Tibial artery (tissue), 4 donors: ENCODE data around the gene ACADVL.

Experiments
- DNase-seq, 2 donors: peaks; one replicate each; pipeline ENCODE4 v3.0.0-alpha.2; 2019
- H3K27ac ChIP-seq, 2 donors: fragments of 200-600 bp; sonication (generic) in 1 of 2; 1 replicate in 1 of 2; 2 replicates in 1 of 2; pipeline ENCODE4 v1.5.1; 2018 to 2019; ENCODE audit warnings: mild to moderate bottlenecking in 1 of 2
- H3K27me3 ChIP-seq, 2 donors: fragments of 200-600 bp; sonication (generic) in 1 of 2; one replicate each; pipeline versions ENCODE4 v1.5.1 to v1.6.0; 2016 to 2019
- H3K36me3 ChIP-seq, 3 donors: fragments of 200-600 bp; sonication (generic) in 2 of 3; one replicate each; pipeline ENCODE4 v1.5.1; 2016 to 2019; ENCODE audit warnings: mild to moderate bottlenecking in 2 of 3
- H3K4me1 ChIP-seq, 4 donors: fragments of 200-600 bp; sonication (generic) in 2 of 4; 1 replicate in 3 of 4; 2 replicates in 1 of 4; pipeline ENCODE4 v1.5.1; 2016 to 2019
- H3K4me3 ChIP-seq, 2 donors: fragments of 200-600 bp; sonication (generic) in 1 of 2; 1 replicate in 1 of 2; 2 replicates in 1 of 2; pipeline ENCODE4 v1.5.1; 2018 to 2019; ENCODE audit warnings: mild to moderate bottlenecking in 2 of 2
- H3K9me3 ChIP-seq, 3 donors: fragments of 200-600 bp; sonication (generic) in 1 of 3; one replicate each; pipeline ENCODE4 v1.5.1; 2016 to 2019
- intact Hi-C: fragments of 100-400 bp; cut with DNase I; formaldehyde crosslinking; loops from one replicate; pipeline ENCODE4 v1.15.0; 2023; ENCODE audit warnings: low total_unique reads
- TF ChIP-seq, protein P1 (sequence below), 2 experiments: fragments of 200-600 bp in 1 of 2; fragments of 450-650 bp in 1 of 2; IDR thresholded peaks; one replicate each; pipeline ENCODE4 v1.5.1; 2017 to 2019; ENCODE audit warnings: antibody characterized with exemption in 2 of 2, mild to moderate bottlenecking in 1 of 2, moderate library complexity in 1 of 2

The ACADVL gene

GRCh38 chr17:7176107-7176840 lies 43.5 kb upstream of the ACADVL start:
- no peaks in the 10 kb centered on the region for H3K9me3 ChIP-seq
- H3K4me1 ChIP-seq, result peaks cover 0 to 15% (median 12%) of the 10 kb centered on the region in 4 donors
- peaks cover 0 to 64% of the 10 kb centered on the region in 2 donors for H3K27me3 ChIP-seq
- H3K36me3 ChIP-seq, result no peaks in the 10 kb centered on the region
- TF ChIP-seq, protein P1, sequence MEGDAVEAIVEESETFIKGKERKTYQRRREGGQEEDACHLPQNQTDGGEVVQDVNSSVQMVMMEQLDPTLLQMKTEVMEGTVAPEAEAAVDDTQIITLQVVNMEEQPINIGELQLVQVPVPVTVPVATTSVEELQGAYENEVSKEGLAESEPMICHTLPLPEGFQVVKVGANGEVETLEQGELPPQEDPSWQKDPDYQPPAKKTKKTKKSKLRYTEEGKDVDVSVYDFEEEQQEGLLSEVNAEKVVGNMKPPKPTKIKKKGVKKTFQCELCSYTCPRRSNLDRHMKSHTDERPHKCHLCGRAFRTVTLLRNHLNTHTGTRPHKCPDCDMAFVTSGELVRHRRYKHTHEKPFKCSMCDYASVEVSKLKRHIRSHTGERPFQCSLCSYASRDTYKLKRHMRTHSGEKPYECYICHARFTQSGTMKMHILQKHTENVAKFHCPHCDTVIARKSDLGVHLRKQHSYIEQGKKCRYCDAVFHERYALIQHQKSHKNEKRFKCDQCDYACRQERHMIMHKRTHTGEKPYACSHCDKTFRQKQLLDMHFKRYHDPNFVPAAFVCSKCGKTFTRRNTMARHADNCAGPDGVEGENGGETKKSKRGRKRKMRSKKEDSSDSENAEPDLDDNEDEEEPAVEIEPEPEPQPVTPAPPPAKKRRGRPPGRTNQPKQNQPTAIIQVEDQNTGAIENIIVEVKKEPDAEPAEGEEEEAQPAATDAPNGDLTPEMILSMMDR (IDR thresholded peaks at IDR 0.05), result no peak
- H3K27ac ChIP-seq, result no peak overlapping the region
- intact Hi-C loops, result no loop called here
- no peak overlapping the region for H3K4me3 ChIP-seq
- DNase-seq, result no peak

GRCh38 chr17:7176841-7177190 lies 42.9 kb upstream of the ACADVL start:
- DNase-seq, result no peak
- Histone ChIP-seq H3K27ac (no peak overlapping the region), H3K36me3 (no peaks in the 10 kb centered on the region), H3K4me3 (no peak overlapping the region), H3K4me1 (peaks cover 0 to 15% (median 12%) of the 10 kb centered on the region in 4 donors), H3K9me3 (no peaks in the 10 kb centered on the region), H3K27me3 (peaks cover 0 to 64% of the 10 kb centered on the region in 2 donors)
- TF ChIP-seq, protein P1 (IDR thresholded peaks at IDR 0.05), result no peak
- intact Hi-C loops, result no loop called here

DNA sequence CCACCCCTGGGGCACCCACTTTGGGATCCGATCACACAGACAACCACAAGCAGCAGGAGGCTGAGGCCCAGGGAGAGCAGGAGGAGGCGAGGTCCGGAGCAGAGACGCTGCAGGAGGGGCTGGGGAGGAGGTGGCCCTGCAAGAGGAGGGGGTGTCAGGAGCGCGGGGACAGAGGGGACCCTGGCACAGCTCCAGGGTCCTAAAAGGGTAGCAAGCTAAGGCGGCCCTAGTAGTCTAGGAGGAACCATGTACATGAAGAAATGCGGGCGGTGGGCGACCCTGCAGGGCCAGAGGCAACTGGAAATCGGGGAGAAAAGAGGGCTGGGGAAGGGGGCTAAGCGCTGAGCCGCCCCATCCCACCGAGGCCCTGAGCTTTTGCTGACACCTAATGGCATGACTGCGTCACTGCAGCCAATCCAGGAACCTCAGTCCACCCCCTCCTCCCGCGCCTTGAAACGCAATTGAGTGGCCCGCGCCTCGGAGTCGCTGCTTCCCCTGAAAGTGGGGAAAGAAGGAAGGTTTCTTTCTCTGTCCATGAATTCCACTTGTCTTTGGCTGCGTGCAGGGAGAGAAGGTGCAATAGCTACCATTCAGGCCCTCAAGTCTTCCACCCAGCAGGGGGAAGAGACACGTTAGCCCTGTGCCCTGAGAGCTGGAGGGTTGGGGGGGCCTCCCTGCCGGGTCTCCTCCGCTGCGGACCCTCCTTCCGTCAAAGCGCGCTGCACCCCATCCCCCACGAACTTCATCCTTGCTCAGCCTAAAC lies 42.4 kb upstream of the ACADVL start:
- no peak overlapping the region for H3K27ac ChIP-seq
- peak; percentile 45 to 74 for DNase-seq
- TF ChIP-seq, protein P1 (IDR thresholded peaks at IDR 0.05), result peak; percentile 56 to 86
- peak overlapping the region in 1 of 2 donors; percentile 15 for H3K4me3 ChIP-seq
- intact Hi-C loops, result no loop called here
- no peaks in the 10 kb centered on the region for H3K9me3 ChIP-seq
- H3K27me3 ChIP-seq, result peaks cover 0 to 64% of the 10 kb centered on the region in 2 donors
- H3K36me3 ChIP-seq, result no peaks in the 10 kb centered on the region
- peaks cover 0 to 15% (median 12%) of the 10 kb centered on the region in 4 donors for H3K4me1 ChIP-seq

DNA sequence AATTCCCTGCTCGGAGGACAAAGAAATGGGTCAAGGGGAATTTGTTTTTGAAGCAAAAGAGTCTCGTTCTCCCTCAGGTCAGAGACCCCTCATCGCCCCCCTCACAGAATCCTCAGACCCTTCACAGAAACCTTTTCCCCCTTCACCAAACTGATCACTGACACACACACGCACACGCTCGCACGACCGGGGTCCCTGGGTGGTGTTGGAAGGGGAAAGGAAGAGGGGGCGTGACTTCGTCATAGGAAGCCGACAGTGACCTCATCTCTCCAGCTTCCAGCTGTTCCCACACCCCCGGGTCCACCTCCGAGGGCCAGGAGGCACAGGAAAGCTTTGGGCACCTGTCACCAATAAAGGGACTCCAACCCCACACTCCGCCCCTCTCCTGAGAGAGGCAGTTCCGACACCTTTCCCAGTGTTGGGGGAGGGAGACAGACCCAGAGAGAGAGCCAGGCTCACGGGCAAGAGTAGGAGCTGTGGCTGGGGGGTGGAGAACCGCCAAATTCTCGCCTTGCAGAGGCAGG lies 41.7 kb upstream of the ACADVL start:
- peaks cover 0 to 15% (median 12%) of the 10 kb centered on the region in 4 donors for H3K4me1 ChIP-seq
- peak overlapping the region in 1 of 2 donors; percentile 15 for H3K4me3 ChIP-seq
- H3K27me3 ChIP-seq, result peaks cover 0 to 64% of the 10 kb centered on the region in 2 donors
- H3K36me3 ChIP-seq, result no peaks in the 10 kb centered on the region
- H3K9me3 ChIP-seq, result no peaks in the 10 kb centered on the region
- intact Hi-C loops, result no loop called here
- H3K27ac ChIP-seq, result no peak overlapping the region
- DNase-seq, result no peak
- TF ChIP-seq, protein P1 (IDR thresholded peaks at IDR 0.05), result no peak

GRCh38 chr17:7178973-7179316 lies 40.8 kb upstream of the ACADVL start:
- Histone ChIP-seq H3K27ac (no peak overlapping the region), H3K36me3 (no peaks in the 10 kb centered on the region), H3K4me3 (no peak overlapping the region), H3K9me3 (no peaks in the 10 kb centered on the region), H3K27me3 (peaks cover 0 to 55% of the 10 kb centered on the region in 2 donors), H3K4me1 (peaks cover 0 to 15% (median 12%) of the 10 kb centered on the region in 4 donors)
- TF ChIP-seq, protein P1 (IDR thresholded peaks at IDR 0.05), result no peak
- intact Hi-C loops, result no loop called here
- no peak for DNase-seq
